ENCODE results near the gene ACSM5. TPM values are rescaled to one million over a fixed set of nuclear protein-coding genes. Genes with fewer than 3 reads are reported as not detected.

ACSM5 gene
- polyA plus RNA-seq, 1 experiment, result not detected

DNA sequence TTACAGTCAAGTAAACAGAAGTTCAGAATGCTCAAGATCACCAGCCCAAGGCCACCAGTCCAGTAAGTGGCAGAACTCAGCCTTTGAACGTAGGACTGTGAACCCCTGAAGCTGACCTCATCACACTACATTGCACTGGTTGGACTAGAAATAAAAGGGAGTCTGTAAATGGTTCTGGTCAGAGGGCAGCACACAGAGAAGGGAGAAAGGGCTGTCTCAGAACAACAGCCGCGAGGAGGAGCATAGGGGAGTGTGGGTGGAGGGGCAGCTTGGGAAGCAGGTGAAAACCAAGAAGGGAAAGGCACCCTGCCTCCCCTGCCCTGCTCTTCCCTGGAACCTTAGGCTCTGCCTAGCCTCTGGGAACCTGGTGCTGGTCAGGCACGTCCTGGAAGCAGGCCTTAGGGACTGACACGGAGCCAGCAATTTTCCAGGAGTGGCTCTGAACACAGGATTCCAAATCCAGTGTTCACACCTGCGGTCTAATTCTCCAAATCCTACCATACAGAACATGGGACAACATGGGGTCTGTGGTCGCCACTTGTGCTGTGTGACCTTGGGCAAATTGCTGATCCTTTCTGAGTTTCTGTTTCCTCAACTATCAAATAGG, 11.8 kb upstream of the ACSM5 start:
- ChIA-PET POLR2A (no interaction called here), CTCF (interaction anchor here (1.1 kb wide), 1 partner anchor 12 kb away, joined by 9 read pairs; no protein-coding TSS in a partner anchor)
- Histone ChIP-seq H3K27ac (ENCODE audit: low read depth, low read length) (no peak overlapping the region), H3K9me3 (ENCODE audit: control insufficient read depth, insufficient read depth, low read length) (peaks cover 9% of the 10 kb centered on the region), H3K27me3 (ENCODE audit: control insufficient read depth, insufficient read depth, low read length) (no peaks in the 10 kb centered on the region), H3K4me3 (ENCODE audit: low read depth, low read length) (no peak overlapping the region)
- no peak for TF ChIP-seq CTCF (IDR thresholded peaks at IDR 0.05; ENCODE audit: low read depth, low read length)
- no peak for DNase-seq (ENCODE audit: low read depth, low spot score)

DNA sequence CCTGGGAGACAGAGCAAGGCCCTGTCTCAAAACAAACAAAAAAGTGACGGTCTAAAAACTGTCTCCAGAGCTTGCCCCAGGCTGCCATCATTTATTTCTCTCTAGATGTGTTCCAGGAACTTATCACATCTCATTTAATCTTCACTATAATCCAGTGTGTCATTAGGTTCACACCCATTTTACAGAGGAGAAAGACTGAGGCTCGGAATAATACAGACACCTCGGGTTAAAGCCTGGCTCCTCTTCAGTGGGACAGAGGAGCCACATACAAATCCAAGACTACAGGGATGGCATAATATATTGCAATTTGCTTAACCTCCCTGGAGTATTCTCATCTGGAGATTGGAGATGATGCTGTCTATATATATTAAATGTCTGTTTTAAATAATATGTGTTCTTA, 10.7 kb upstream of the ACSM5 start:
- Histone ChIP-seq H3K27ac (ENCODE audit: low read depth, low read length) (no peak overlapping the region), H3K9me3 (ENCODE audit: control insufficient read depth, insufficient read depth, low read length) (peaks cover 13% of the 10 kb centered on the region), H3K27me3 (ENCODE audit: control insufficient read depth, insufficient read depth, low read length) (no peaks in the 10 kb centered on the region), H3K4me3 (ENCODE audit: low read depth, low read length) (no peak overlapping the region)
- DNase-seq (ENCODE audit: low read depth, low spot score), result no peak
- CTCF ChIA-PET, result no interaction called here
- no peak for TF ChIP-seq CTCF (IDR thresholded peaks at IDR 0.05; ENCODE audit: low read depth, low read length)
- POLR2A ChIA-PET, result no interaction called here

DNA sequence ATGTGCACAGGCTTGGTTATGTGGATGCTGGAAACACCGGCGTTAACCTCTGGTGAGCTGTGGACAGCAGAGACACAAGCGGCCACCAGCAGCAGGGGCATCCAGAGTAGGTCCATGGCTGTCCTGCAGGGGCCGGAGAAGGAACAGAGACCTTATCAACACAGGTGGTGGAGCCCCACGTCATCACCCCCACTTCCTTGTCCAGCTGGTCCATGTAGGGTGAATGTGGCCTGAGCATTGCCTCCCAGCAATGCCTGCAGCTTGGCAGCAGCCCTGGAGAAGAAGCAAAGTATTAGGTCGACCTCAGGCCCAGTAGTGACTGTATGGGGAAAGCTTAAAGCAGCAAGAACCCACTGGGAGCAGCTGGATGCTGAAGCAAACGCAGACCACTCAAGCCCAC, 10.1 kb upstream of the ACSM5 start:
- peaks cover 16% of the 10 kb centered on the region for H3K9me3 ChIP-seq (ENCODE audit: control insufficient read depth, insufficient read depth, low read length)
- no peaks in the 10 kb centered on the region for H3K27me3 ChIP-seq (ENCODE audit: control insufficient read depth, insufficient read depth, low read length)
- no peak overlapping the region for H3K4me3 ChIP-seq (ENCODE audit: low read depth, low read length)
- no peak overlapping the region for H3K27ac ChIP-seq (ENCODE audit: low read depth, low read length)
- ChIA-PET CTCF (interaction anchor here (1.2 kb wide), 1 partner anchor 16 kb away, joined by 3 read pairs; no protein-coding TSS in a partner anchor), POLR2A (no interaction called here)
- DNase-seq (ENCODE audit: low read depth, low spot score), result no peak
- TF ChIP-seq CTCF (IDR thresholded peaks at IDR 0.05; ENCODE audit: low read depth, low read length), result no peak

DNA sequence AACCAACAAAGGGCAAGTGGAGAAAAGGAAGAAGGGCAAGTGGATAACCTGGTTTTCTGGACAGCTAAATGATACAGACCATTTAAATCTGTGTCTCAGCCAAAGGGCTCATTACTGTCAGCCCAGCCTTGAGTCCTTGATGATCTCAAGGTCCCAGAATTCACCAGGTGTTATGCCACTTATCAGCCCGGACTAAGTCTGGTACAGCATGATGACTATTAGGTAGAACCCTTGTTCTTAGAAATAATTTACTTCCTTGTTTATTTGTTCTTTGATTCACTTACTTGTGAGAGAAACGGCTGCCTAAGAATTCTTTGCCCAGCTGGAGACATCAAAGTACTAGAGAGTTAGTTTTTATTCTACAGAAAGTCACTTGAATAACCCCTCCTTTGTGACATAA, 8.3 kb upstream of the ACSM5 start:
- CTCF ChIA-PET, result no interaction called here
- POLR2A ChIA-PET, result no interaction called here

More for the DNA sequence above, 8.3 kb upstream of the ACSM5 start:
- Histone ChIP-seq H3K27me3 (ENCODE audit: control insufficient read depth, insufficient read depth, low read length) (no peaks in the 10 kb centered on the region), H3K4me3 (ENCODE audit: low read depth, low read length) (no peak overlapping the region), H3K27ac (ENCODE audit: low read depth, low read length) (no peak overlapping the region), H3K9me3 (ENCODE audit: control insufficient read depth, insufficient read depth, low read length) (peaks cover 26% of the 10 kb centered on the region)
- no peak for TF ChIP-seq CTCF (IDR thresholded peaks at IDR 0.05; ENCODE audit: low read depth, low read length)
- no peak for DNase-seq (ENCODE audit: low read depth, low spot score)
